SK-N-MC (cell line): ENCODE measurements around the gene RLF.

ENCODE experiments used
- DNase-seq: peaks from one replicate; pipeline ENCODE4 v3.0.0-alpha.2; 2011; ENCODE audit warnings: low read depth, low spot score
- H3K27ac ChIP-seq: fragments of 200-600 bp; sonication (generic); 2 replicates; pipeline ENCODE4 v1.5.1; 2016; ENCODE audit warnings: mixed run types
- H3K36me3 ChIP-seq: fragments of 200-600 bp; sonication (generic); 2 replicates; pipeline ENCODE4 v1.6.1; 2017; ENCODE audit warnings: antibody characterized with exemption, low read length, mixed read lengths; ENCODE audit not compliant: insufficient read depth
- H3K4me3 ChIP-seq: fragments of 200-600 bp; sonication (generic); 2 replicates; pipeline ENCODE4 v1.5.1; 2016
- H3K9ac ChIP-seq: fragments of 200-600 bp; sonication (generic); 2 replicates; pipeline ENCODE4 v1.8.0; 2017; ENCODE audit warnings: mixed run types, mixed read lengths; ENCODE audit not compliant: insufficient read length
- H3K9me3 ChIP-seq: fragments of 200-600 bp; sonication (generic); 2 replicates; pipeline ENCODE4 v1.6.1; 2017; ENCODE audit warnings: low read depth, mild to moderate bottlenecking, antibody characterized with exemption, low read length, moderate library complexity, mixed read lengths
- EZH2 ChIP-seq: fragments of 200-600 bp; sonication (generic); IDR thresholded peaks from one replicate; pipeline ENCODE4 v1.6.1; 2017; ENCODE audit warnings: antibody characterized with exemption
- FOXP2 ChIP-seq: optimal IDR thresholded peaks from 2 replicates; pipeline ENCODE3; 2011; ENCODE audit warnings: mild to moderate bottlenecking, moderate library complexity; ENCODE audit not compliant: insufficient read depth; ENCODE audit errors: extremely low read length, control extremely low read depth
- POLR2AphosphoS5 ChIP-seq: IDR thresholded peaks from 2 replicates; pipeline ENCODE4 v1.6.1; 2012; ENCODE audit warnings: mild to moderate bottlenecking, low read depth, low read length, borderline replicate concordance

The RLF gene

GRCh38 chr1:40133312-40133665 is 27.9 kb upstream of the RLF start:
- H3K4me3 ChIP-seq, result no peak overlapping the region
- no peak for TF ChIP-seq POLR2AphosphoS5
- TF ChIP-seq EZH2, result no peak
- no peak for TF ChIP-seq FOXP2
- H3K36me3 ChIP-seq, result no peaks in the 10 kb centered on the region
- no peak overlapping the region for H3K9ac ChIP-seq
- DNase-seq, result no peak
- no peak overlapping the region for H3K27ac ChIP-seq
- H3K9me3 ChIP-seq, result no peaks in the 10 kb centered on the region

DNA sequence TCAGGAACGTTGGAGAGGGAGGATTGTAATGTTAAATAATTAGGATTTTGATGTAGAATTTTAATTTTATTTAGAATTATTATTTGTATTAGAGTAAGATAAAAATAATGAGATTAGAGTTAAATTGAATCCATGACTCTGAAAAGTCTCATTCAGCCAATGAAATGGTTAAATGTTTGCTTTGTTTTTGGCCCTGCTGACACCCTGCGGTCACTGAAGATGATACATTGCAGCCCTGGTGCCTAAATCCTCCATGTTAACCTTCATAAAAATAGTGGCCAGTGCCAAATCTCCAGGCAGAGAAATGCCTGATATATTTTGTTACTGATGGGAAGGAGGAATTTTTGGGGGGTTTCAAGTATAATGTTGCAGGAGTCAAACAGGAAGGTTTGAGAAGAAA is 27.3 kb upstream of the RLF start:
- Histone ChIP-seq H3K4me3 (no peak overlapping the region), H3K36me3 (no peaks in the 10 kb centered on the region), H3K9me3 (no peaks in the 10 kb centered on the region), H3K9ac (no peak overlapping the region), H3K27ac (no peak overlapping the region)
- TF ChIP-seq FOXP2 (no peak), EZH2 (no peak), POLR2AphosphoS5 (no peak)
- DNase-seq, result no peak

GRCh38 chr1:40140211-40140973 is 20.8 kb upstream of the RLF start:
- DNase-seq, result no peak
- no peak for TF ChIP-seq EZH2
- no peak for TF ChIP-seq POLR2AphosphoS5
- no peak for TF ChIP-seq FOXP2
- H3K27ac ChIP-seq, result no peak overlapping the region
- H3K9me3 ChIP-seq, result no peaks in the 10 kb centered on the region
- H3K4me3 ChIP-seq, result no peak overlapping the region
- no peaks in the 10 kb centered on the region for H3K36me3 ChIP-seq
- no peak overlapping the region for H3K9ac ChIP-seq

- Histone ChIP-seq H3K9ac (no peak overlapping the region), H3K9me3 (no peaks in the 10 kb centered on the region), H3K27ac (no peak overlapping the region), H3K4me3 (no peak overlapping the region), H3K36me3 (no peaks in the 10 kb centered on the region)
- no peak for DNase-seq
- TF ChIP-seq FOXP2, result no peak
- TF ChIP-seq EZH2, result no peak
- no peak for TF ChIP-seq POLR2AphosphoS5
These were observed 19.2 kb upstream of the RLF start for GRCh38 chr1:40141878-40142535.

DNA sequence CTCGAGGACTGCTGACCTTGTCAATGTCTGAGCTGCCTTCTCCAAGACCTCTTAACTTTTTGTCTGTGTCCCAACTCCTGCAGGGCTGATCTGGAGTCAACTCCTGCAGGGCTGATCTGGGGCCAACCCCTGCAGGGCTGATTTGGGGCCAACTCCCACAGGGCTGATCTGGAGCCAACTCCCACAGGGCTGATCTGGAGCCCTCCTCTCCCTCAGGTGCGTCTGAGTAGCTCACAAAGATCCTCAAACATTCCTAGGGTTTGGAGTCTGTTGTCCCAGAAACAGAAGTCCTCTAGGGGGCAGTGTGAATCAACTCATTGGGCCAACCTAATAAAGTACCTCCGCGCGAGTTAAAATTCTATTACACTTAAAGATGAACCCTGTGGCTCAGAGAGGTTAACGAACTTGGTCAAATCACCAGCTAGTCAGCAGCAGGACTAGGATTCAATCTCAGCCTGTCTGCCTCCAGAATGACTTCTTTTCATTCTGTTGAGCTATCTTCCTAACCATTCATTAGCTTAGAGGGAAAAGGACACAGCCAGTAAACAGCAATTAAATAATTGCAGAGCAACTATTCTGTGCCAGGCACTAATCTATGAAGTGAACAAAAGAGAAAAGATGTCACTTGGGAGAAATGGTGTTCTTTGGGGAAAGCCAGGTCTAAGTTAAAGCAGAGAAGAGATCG is 17.2 kb upstream of the RLF start:
- peak; percentile 47 for DNase-seq
- TF ChIP-seq EZH2 (no peak), POLR2AphosphoS5 (no peak), FOXP2 (no peak)
- no peak overlapping the region for H3K9ac ChIP-seq
- no peaks in the 10 kb centered on the region for H3K9me3 ChIP-seq
- H3K4me3 ChIP-seq, result no peak overlapping the region
- no peaks in the 10 kb centered on the region for H3K36me3 ChIP-seq
- H3K27ac ChIP-seq, result no peak overlapping the region

GRCh38 chr1:40151457-40152079 is 9.6 kb upstream of the RLF start:
- Histone ChIP-seq H3K36me3 (no peaks in the 10 kb centered on the region), H3K4me3 (no peak overlapping the region), H3K27ac (no peak overlapping the region), H3K9me3 (no peaks in the 10 kb centered on the region), H3K9ac (no peak overlapping the region)
- peak; percentile 34 for DNase-seq
- no peak for TF ChIP-seq POLR2AphosphoS5
- TF ChIP-seq FOXP2, result no peak
- no peak for TF ChIP-seq EZH2

GRCh38 chr1:40153073-40153770 is 8.0 kb upstream of the RLF start:
- no peak overlapping the region for H3K27ac ChIP-seq
- H3K9me3 ChIP-seq, result no peaks in the 10 kb centered on the region
- H3K9ac ChIP-seq, result no peak overlapping the region
- H3K4me3 ChIP-seq, result no peak overlapping the region
- no peaks in the 10 kb centered on the region for H3K36me3 ChIP-seq
- TF ChIP-seq EZH2 (no peak), POLR2AphosphoS5 (no peak), FOXP2 (no peak)
- peak; percentile 34 for DNase-seq
